ENCODE data around the gene RPL4. TPM values are rescaled to one million over a fixed set of nuclear protein-coding genes. Genes with fewer than 3 reads are reported as not detected.

The RPL4 gene
- total and polyA plus RNA-seq, 2 donors from 2014 or later = 1,774 to 2,001 TPM

- intact Hi-C loops (cut with DNase I) = no loop called here
- H3K27ac ChIP-seq (ENCODE audit: low read depth in 2 of 2, low read length in 2 of 2) = no peak overlapping the region
- H3K36me3 ChIP-seq (ENCODE audit: control insufficient read depth in 2 of 3, insufficient read depth in 3 of 3, low read length in 3 of 3) = peaks cover 6 to 15% (median 13%) of the 10 kb centered on the region in 3 donors
- FAIRE-seq = no peak
- DNase-seq = peak in 1 of 5 donors; percentile 25
- H3K4me1 ChIP-seq (ENCODE audit: control insufficient read depth in 2 of 3, insufficient read depth in 2 of 3, low read depth in 1 of 3, low read length in 3 of 3) = peaks cover 0 to 4% (median 4%) of the 10 kb centered on the region in 3 donors
- H3K27me3 ChIP-seq (ENCODE audit: control insufficient read depth, insufficient read depth, low read length) = no peaks in the 10 kb centered on the region
- no peak overlapping the region for H3K9ac ChIP-seq (ENCODE audit: low read length in 3 of 3)
- H3K4me3 ChIP-seq (ENCODE audit: low read length in 3 of 3) = no peak overlapping the region
- no peaks in the 10 kb centered on the region for H3K9me3 ChIP-seq (ENCODE audit: control insufficient read depth in 2 of 3, insufficient read depth in 1 of 3, low read length in 3 of 3)
- TF ChIP-seq, protein P1, sequence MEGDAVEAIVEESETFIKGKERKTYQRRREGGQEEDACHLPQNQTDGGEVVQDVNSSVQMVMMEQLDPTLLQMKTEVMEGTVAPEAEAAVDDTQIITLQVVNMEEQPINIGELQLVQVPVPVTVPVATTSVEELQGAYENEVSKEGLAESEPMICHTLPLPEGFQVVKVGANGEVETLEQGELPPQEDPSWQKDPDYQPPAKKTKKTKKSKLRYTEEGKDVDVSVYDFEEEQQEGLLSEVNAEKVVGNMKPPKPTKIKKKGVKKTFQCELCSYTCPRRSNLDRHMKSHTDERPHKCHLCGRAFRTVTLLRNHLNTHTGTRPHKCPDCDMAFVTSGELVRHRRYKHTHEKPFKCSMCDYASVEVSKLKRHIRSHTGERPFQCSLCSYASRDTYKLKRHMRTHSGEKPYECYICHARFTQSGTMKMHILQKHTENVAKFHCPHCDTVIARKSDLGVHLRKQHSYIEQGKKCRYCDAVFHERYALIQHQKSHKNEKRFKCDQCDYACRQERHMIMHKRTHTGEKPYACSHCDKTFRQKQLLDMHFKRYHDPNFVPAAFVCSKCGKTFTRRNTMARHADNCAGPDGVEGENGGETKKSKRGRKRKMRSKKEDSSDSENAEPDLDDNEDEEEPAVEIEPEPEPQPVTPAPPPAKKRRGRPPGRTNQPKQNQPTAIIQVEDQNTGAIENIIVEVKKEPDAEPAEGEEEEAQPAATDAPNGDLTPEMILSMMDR (IDR thresholded peaks at IDR 0.05; ENCODE audit: borderline replicate concordance, extremely low read depth, insufficient read depth) = no peak
These were observed 16.1 kb downstream of the RPL4 start for GRCh38 chr15:66488525-66488924.

- Histone ChIP-seq H3K27me3 (ENCODE audit: control insufficient read depth, insufficient read depth, low read length) (no peaks in the 10 kb centered on the region), H3K4me3 (ENCODE audit: low read length in 3 of 3) (no peak overlapping the region), H3K9me3 (ENCODE audit: control insufficient read depth in 2 of 3, insufficient read depth in 1 of 3, low read length in 3 of 3) (no peaks in the 10 kb centered on the region), H3K4me1 (ENCODE audit: control insufficient read depth in 2 of 3, insufficient read depth in 2 of 3, low read depth in 1 of 3, low read length in 3 of 3) (peaks cover 0 to 6% (median 4%) of the 10 kb centered on the region in 3 donors), H3K36me3 (ENCODE audit: control insufficient read depth in 2 of 3, insufficient read depth in 3 of 3, low read length in 3 of 3) (peaks cover 5 to 13% (median 7%) of the 10 kb centered on the region in 3 donors), H3K9ac (ENCODE audit: low read length in 3 of 3) (no peak overlapping the region), H3K27ac (ENCODE audit: low read depth in 2 of 2, low read length in 2 of 2) (no peak overlapping the region)
- intact Hi-C loops (cut with DNase I) = no loop called here
- TF ChIP-seq, protein P1 (IDR thresholded peaks at IDR 0.05; ENCODE audit: borderline replicate concordance, extremely low read depth, insufficient read depth) = no peak
- FAIRE-seq (no peak), DNase-seq (no peak)
These were observed 17.8 kb downstream of the RPL4 start for GRCh38 chr15:66486887-66487286.

- intact Hi-C loops (cut with DNase I) = no loop called here
- Histone ChIP-seq H3K9me3 (ENCODE audit: control insufficient read depth in 2 of 3, insufficient read depth in 1 of 3, low read length in 3 of 3) (no peaks in the 10 kb centered on the region), H3K27me3 (ENCODE audit: control insufficient read depth, insufficient read depth, low read length) (no peaks in the 10 kb centered on the region), H3K36me3 (ENCODE audit: control insufficient read depth in 2 of 3, insufficient read depth in 3 of 3, low read length in 3 of 3) (peaks cover 5 to 9% (median 7%) of the 10 kb centered on the region in 3 donors), H3K4me3 (ENCODE audit: low read length in 3 of 3) (no peak overlapping the region), H3K9ac (ENCODE audit: low read length in 3 of 3) (no peak overlapping the region), H3K4me1 (ENCODE audit: control insufficient read depth in 2 of 3, insufficient read depth in 2 of 3, low read depth in 1 of 3, low read length in 3 of 3) (peaks cover 0 to 3% (median 2%) of the 10 kb centered on the region in 3 donors), H3K27ac (ENCODE audit: low read depth in 2 of 2, low read length in 2 of 2) (no peak overlapping the region)
- TF ChIP-seq, protein P1 (IDR thresholded peaks at IDR 0.05; ENCODE audit: borderline replicate concordance, extremely low read depth, insufficient read depth) = no peak
- FAIRE-seq (no peak), DNase-seq (no peak)
These were observed 20.0 kb downstream of the RPL4 start for GRCh38 chr15:66484539-66485112.

Data from kidney (tissue), 14 donors.